DMS 273 treated with DMSO at 0.1 percent for 48 hours (cell line): ENCODE measurements around the gene GLCCI1.
"Not testable (repeated sequence)": the region's sequence is repeated elsewhere in the genome, so short reads cannot be mapped to it uniquely, and the experiment has no call there.

Experiments used
- DNase-seq: peaks from one replicate; lab custom pipeline; 2025; lab: John Stamatoyannopoulos, UW

Gene GLCCI1

GRCh38 chr7:8094164-8095140, 125.9 kb downstream of the GLCCI1 start:
- no peak for DNase-seq

GRCh38 chr7:8101292-8101691, 132.7 kb downstream of the GLCCI1 start:
- not testable (repeated sequence) for DNase-seq

DNA sequence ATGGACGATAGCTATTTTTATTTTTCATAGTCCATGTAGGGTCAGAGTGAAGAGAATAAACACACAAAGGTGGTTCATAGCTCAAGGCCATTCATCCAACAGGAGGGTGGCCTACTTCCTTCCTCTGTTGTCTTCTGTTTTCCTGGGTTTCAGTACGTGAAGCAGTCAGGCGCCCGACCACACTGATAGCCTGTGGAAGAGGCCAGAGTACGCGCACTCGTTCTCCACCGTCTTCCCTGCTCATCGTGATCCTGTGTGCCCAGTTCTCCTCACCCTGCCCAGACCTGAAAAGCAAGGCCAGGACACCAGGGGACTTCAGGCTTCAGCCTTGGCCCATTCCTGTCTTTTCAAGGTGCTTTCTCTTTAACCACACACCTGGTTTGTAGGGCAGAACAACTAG, 134.7 kb downstream of the GLCCI1 start:
- DNase-seq: no peak

DNA sequence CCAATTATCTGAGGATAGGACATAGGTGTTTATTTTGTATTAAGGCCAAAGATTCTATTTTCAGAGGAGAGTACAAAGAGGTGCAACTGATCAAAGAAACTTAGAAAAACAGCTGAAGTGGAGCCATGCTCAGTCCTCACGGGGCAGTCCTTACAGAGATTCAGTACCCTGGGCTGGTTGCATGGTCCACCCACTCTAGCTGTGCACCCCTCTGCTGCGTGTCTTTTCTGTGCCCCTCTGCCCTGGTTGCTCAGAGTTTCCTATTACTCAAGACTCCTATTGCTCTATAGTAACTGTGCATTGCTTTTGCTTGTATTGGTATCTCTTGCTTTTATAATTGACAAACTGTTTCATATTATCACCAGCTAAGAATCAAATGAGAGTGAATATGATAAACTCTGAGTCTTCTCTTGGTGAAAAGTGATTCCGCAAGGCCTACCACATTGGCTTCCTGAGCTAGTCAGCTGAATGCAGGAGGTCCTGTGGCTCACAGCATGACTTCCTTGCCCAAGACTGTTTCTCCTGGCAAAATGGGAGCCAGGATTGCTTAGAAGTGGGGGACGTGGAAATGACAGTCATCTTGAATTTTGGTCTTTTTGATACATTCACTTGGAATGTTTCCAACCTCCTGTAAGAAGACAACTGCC, 137.0 kb downstream of the GLCCI1 start:
- DNase-seq: no peak

GRCh38 chr7:8109196-8110022, 140.8 kb downstream of the GLCCI1 start:
- DNase-seq: no peak

DNA sequence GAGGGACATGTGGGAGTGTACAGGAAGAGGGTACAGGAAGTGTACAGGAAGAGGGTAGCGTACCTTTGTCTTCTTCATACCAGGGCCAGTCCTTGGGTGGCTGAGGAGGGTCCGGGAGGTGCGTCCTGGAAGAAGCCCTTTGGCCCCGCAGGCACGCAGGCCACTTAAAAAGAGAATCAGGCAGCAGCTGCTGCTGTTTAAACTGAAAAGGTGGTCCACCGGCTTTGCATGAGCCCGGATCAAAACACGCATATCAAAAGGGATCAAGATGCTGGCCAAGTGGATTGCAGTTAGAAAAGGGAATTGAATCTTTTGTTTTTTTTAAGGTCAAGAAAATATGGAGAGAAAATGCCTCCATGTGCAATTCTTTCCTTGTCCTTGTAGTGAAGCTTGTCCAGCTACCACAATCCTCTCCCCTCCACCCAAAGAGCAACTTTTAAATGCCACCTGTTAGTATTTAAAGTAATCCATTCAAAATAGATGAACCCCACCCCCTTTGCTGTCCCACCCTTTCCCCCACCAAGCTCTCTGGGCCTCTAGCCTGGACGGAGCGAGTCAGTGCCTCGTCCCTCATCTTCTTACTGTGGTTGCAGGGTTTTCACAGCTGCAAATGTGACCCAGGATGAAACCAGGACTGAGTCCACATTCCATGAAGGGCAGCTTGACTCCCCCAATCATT, 142.8 kb downstream of the GLCCI1 start:
- no peak for DNase-seq

DNA sequence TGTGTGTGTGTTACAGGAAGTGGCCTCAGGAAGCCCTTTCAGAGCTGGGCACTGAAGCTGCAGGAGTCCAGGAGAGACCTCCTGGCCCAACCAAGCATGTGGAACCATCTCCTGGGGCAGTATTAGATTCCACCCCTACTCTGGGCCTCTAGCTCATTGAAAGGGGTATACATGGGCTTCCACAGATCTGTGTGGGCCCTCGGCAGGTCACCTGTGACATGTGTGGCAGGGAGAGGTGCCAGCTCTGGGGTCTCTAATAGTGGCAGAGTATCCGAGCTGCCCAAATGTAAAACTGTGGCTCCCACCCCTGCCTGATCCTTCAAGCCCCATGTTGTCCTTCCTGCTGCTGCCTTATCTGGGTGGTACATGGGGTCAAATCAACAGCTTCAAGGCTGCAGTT, 144.1 kb downstream of the GLCCI1 start:
- no peak for DNase-seq

GRCh38 chr7:8113184-8113583, 144.6 kb downstream of the GLCCI1 start:
- no peak for DNase-seq

DNA sequence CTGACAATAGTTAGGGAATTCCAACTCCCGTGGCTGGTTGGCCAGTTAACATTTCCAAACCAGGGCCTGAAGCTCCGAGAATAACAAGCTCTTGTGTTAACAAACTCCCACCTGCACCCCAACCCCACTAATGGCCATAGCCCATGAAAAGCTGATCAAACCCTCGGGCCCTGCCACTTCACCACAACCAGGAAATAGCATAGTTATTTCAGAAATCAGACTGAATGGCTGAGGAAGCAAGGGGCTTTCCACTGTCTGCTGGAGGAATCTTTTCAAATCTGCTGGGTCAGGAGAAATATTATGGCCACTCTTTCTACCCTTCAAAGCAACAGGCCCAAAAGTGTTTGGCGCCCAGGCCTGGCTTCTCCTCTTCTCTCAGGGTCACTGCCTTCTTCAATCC, 145.6 kb downstream of the GLCCI1 start:
- DNase-seq: no peak

DNA sequence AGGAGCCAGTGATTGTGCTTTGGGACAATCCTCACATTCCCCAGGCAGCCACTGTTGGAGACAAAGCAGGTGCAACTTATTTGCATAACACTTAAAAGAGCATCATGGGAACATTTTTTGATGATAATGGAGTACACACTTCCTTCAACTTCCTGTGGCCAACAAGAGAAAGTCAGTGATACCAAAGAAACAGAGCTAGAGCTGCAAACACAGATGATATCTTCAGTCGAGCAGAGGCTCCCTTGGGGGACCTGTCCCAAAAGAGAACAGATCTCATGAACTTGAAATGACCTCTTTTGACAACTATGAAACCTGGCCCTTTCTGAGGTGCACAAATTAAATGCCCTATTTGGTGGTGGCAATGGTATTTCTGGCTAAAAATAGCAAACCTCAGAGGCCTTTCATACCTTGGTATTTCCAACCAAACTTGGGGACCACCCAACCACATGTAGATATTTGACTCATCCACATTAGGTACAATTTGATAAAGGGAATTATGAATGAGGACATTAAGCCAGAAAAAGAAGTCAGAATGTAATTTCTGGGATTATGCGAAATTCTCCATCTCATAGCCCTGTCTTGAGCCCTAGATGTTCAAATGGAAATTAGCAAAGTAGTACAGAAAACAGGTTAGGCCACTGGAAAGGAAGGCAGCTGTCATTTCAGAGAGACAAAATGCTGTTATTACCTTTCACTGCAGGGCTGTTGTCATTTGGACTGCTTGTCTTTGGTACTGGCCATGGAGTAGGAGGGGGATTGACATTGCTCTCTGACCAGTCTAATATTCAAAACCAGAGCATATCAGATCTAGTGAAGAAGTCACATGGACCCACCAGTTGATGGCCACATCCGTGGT, 147.2 kb downstream of the GLCCI1 start:
- DNase-seq: no peak

DNA sequence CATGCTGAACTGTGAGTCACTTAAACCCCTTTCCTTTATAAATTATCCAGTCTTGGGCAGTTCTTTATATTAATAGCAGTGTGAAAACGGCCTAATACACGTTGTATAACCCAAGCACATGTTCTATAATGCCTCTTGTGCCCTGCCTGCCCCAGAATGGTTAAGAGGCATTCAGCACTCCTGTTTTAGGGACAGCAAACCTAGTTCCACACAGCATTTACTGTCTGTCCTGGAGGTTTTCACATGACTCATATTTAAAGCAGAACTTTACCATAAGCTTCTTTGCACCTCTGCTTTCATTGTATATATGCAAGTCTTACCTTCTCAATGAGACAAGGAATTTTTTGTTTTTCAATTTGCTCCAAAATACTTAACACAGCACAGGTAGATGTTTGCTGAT, 148.6 kb downstream of the GLCCI1 start:
- no peak for DNase-seq

DNA sequence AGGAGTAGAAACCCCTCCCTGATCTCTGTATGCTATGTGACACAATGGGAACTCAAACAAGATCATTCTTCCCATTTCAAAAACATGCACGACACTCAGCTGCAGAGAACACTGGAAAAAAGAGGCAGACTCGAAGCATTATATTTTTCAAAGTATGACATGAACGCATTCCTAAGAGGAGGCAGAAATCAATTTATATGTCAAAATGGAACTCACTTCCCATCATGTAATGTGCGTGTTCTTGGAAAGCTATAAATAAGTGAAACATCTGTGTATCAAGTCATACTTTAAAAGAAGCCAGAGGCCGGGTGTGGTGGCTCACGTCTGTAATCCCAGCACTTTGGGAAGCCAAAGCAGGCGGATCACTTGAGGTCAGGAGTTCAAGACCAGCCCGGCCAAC, 150.7 kb downstream of the GLCCI1 start:
- DNase-seq: no peak

DNA sequence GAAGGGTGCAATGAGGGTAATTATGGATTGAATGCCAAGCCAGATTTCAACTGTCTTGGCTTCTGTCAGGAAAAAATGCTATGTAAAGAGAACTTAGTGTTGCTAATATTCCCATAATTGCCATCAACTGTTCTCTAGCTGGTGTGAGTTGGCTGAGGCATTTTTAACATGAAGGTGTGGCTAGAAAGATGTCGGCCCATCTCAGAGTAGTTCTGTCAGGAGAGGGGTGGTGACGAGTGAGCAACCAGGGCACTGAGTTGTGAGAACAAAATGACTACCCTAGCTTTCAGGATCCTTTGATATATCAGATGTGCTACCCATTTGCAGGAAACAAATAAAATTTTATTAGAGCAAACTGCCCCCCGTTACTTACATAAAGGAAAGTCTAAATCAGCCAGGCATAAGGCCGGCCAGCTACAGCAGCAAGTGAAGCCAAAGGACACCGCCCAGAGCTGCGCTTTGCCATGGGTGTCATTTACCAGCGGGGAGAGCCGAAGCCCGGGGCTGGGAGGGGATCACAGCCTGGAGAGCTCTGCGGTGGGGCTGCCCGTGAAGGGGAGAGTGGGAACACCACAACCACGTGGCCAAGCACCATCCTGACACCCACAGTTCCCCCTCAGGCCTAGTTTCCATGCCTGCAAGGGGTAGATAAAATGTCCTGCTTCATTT, 151.9 kb downstream of the GLCCI1 start:
- no peak for DNase-seq

DNA sequence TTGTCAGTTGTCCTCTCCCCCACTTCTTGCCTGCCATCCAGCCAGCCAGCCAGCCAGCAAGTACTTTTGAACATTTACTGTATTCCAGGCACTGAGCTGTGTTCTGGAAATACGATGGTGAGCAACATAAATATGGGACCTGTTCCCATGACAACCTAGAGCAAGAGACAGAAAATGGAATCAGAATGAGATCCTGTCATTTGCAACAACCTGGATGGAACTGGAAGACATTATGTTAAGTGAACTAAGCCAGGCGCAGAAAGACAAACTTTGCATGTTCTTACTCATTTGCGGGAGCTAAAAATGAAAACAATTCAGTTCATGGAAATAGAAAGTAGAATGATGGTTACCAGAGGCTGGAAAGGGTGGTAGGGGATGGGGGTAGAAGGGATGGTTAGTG, 152.6 kb downstream of the GLCCI1 start:
- DNase-seq: no peak

DNA sequence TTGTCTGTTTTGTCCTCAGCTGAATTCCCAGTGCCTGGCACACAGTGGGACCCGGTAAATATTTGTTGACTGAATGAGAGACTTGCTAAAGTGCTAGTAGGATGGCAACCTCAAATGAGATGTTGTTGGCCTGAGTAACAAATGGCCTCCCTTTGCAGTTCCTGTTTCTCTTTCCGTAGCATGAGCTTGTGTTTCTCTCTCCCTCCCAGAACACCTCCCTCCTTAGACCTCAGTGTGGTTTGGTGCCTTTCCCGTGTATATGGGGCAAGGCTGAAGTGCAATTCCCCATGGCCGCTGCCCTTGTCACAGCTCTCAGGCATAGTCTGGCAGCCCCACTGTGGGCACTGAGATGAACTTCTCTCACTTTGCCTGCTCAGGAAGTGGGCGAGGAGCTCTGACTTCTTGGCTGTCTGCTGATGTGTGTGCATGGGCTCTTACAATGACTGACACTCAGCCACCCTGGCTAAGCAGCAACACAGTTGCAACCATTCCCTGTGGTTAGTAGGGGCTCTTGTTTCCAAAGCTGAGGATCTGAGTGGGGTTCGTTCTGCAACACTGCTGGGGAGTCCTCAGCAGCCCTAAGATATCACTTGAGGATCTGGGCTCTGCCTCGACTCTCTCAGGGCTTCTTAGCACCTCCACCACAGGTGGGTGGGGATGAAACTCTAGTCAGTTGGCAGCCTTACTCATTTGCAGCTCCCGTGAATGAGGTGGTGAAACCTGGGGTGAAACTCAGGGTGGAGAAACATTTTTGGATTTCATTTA, 157.3 kb downstream of the GLCCI1 start:
- DNase-seq: no peak

- no peak for DNase-seq
Measured at GRCh38 chr7:8126601-8127167, 158.1 kb downstream of the GLCCI1 start.

- no peak for DNase-seq
Measured at GRCh38 chr7:8128449-8129317, 160.1 kb downstream of the GLCCI1 start.

DNA sequence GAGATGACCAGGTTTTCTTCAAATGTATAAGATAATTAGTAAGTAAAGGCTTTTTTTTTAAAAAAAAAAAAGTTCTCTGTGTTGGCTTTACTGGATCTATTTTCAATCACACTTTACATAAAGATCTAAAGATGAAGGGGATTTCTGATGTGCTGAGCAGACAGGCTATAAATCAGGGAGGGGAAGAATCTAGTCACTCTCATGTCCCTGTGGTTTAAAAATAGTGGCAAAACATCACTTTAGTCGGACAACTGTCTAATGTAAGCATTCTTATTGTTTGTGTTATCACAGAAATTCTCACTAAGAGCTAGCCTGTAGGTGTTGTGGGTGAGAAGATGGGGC, 160.7 kb downstream of the GLCCI1 start:
- no peak for DNase-seq
